Prostate gland (tissue), 2 donors: ENCODE measurements around the gene ATP2C2. TPM values are rescaled to one million over a fixed set of nuclear protein-coding genes. Genes with fewer than 3 reads are reported as not detected.
"Not testable (repeated sequence)": the region's sequence is repeated elsewhere in the genome, so short reads cannot be mapped to it uniquely, and the experiment has no call there.

Experiments used
- DNase-seq: peaks from one replicate; pipeline ENCODE4 v3.0.0-alpha.2; 2019; ENCODE audit warnings: low spot score
- H3K27ac ChIP-seq, 2 donors: fragments of 200-600 bp; sonication (generic); 2 replicates each; pipeline ENCODE4 v1.5.1; 2017 to 2019
- H3K27me3 ChIP-seq: fragments of 200-600 bp; sonication (generic); replicated peaks from 2 replicates; pipeline ENCODE4 v1.5.1; 2019; ENCODE audit not compliant: insufficient read depth
- H3K36me3 ChIP-seq, 2 donors: fragments of 200-600 bp; sonication (generic); 1 replicate in 1 of 2; 2 replicates in 1 of 2; pipeline versions ENCODE4 v1.5.1 to v1.8.1; 2017 to 2019
- H3K4me1 ChIP-seq: fragments of 200-600 bp; sonication (generic); replicated peaks from 2 replicates; pipeline ENCODE4 v1.5.1; 2019
- H3K4me3 ChIP-seq, 2 donors: fragments of 200-600 bp; sonication (generic); 2 replicates each; pipeline ENCODE4 v1.5.1; 2017 to 2019
- H3K9me3 ChIP-seq: fragments of 200-600 bp; sonication (generic); 2 replicates; pipeline ENCODE4 v1.5.1; 2017
- POLR2A ChIP-seq: fragments of 450-650 bp; IDR thresholded peaks from one replicate; pipeline ENCODE4 v1.6.1; 2016; ENCODE audit warnings: antibody characterized with exemption, mild to moderate bottlenecking
- POLR2AphosphoS5 ChIP-seq: sonication (generic); formaldehyde crosslinking; IDR thresholded peaks from one replicate; pipeline ENCODE4 v1.6.1; 2017; ENCODE audit warnings: antibody characterized with exemption
- WGBS: methylation state at CpG from one replicate; pipeline ENCODE4 v1.1.5; 2018; 5-methylcytosine and 5-hydroxymethylcytosine counted together
- intact Hi-C: fragments of 100-400 bp; cut with DNase I; formaldehyde crosslinking; loops from one replicate; pipeline ENCODE4 v1.14.2; 2022
- total RNA-seq, 2 donors: library from RNA; depleted of rRNA; stranded (reverse); fragments of >200 nt; gene quantifications; one replicate each; pipeline ENCODE4 v1.1.0, GENCODE V29; 2016
- TF ChIP-seq, protein P1 (sequence below), 4 experiments: fragments of 200-600 bp in 2 of 4; fragments of 450-650 bp in 2 of 4; sonication (generic) in 2 of 4; IDR thresholded peaks; 1 replicate in 3 of 4; 2 replicates in 1 of 4; pipeline ENCODE4 v1.5.1; 2016 to 2019; ENCODE audit warnings: antibody characterized with exemption in 4 of 4, mild to moderate bottlenecking in 2 of 4, moderate library complexity in 2 of 4

The ATP2C2 gene
- total RNA-seq, 2 donors from 2014 or later = 43.7 to 56.1 TPM

GRCh38 chr16:84449156-84450140 lies 81.1 kb downstream of the ATP2C2 start:
- Histone ChIP-seq H3K27ac (peak overlapping the region in 1 of 2 donors; percentile 62), H3K36me3 (no peaks in the 10 kb centered on the region), H3K4me1 (no peaks in the 10 kb centered on the region), H3K9me3 (no peaks in the 10 kb centered on the region), H3K4me3 (no peak overlapping the region), H3K27me3 (no peaks in the 10 kb centered on the region)
- TF ChIP-seq POLR2AphosphoS5 (peak; percentile 21), POLR2A (no peak)
- TF ChIP-seq, protein P1, sequence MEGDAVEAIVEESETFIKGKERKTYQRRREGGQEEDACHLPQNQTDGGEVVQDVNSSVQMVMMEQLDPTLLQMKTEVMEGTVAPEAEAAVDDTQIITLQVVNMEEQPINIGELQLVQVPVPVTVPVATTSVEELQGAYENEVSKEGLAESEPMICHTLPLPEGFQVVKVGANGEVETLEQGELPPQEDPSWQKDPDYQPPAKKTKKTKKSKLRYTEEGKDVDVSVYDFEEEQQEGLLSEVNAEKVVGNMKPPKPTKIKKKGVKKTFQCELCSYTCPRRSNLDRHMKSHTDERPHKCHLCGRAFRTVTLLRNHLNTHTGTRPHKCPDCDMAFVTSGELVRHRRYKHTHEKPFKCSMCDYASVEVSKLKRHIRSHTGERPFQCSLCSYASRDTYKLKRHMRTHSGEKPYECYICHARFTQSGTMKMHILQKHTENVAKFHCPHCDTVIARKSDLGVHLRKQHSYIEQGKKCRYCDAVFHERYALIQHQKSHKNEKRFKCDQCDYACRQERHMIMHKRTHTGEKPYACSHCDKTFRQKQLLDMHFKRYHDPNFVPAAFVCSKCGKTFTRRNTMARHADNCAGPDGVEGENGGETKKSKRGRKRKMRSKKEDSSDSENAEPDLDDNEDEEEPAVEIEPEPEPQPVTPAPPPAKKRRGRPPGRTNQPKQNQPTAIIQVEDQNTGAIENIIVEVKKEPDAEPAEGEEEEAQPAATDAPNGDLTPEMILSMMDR (IDR thresholded peaks at IDR 0.05) = no peak
- intact Hi-C loops = no loop called here
- WGBS = 77% methylated on average over 37 of the region's 38 CpGs
- DNase-seq = peak; percentile 29

- H3K4me3 ChIP-seq = no peak overlapping the region
- DNase-seq = no peak
- WGBS = 87% methylated on average over 11 of the region's 11 CpGs
- H3K36me3 ChIP-seq = no peaks in the 10 kb centered on the region
- no peaks in the 10 kb centered on the region for H3K27me3 ChIP-seq
- H3K9me3 ChIP-seq = no peaks in the 10 kb centered on the region
- TF ChIP-seq, protein P1 (IDR thresholded peaks at IDR 0.05) = no peak
- TF ChIP-seq POLR2AphosphoS5 (no peak), POLR2A (no peak)
- peak overlapping the region in 1 of 2 donors; percentile 62 for H3K27ac ChIP-seq
- no peaks in the 10 kb centered on the region for H3K4me1 ChIP-seq
- intact Hi-C loops = no loop called here
Measured at GRCh38 chr16:84450176-84450865, 82.0 kb downstream of the ATP2C2 start.

- H3K27ac ChIP-seq, DNase-seq, H3K4me1 ChIP-seq, H3K4me3 ChIP-seq, intact Hi-C loops, H3K36me3 ChIP-seq, H3K9me3 ChIP-seq, H3K27me3 ChIP-seq: not testable (repeated sequence)
- WGBS = 81% methylated on average over 9 of the region's 9 CpGs
Measured at GRCh38 chr16:84451010-84451676, 82.8 kb downstream of the ATP2C2 start.

GRCh38 chr16:84451781-84452180 lies 83.4 kb downstream of the ATP2C2 start:
- H3K4me1 ChIP-seq = no peaks in the 10 kb centered on the region
- DNase-seq = no peak
- WGBS = 84% methylated on average over 17 of the region's 17 CpGs
- no peak for TF ChIP-seq POLR2AphosphoS5
- TF ChIP-seq, protein P1 (IDR thresholded peaks at IDR 0.05) = no peak
- TF ChIP-seq POLR2A = no peak
- no peak overlapping the region for H3K4me3 ChIP-seq
- no peaks in the 10 kb centered on the region for H3K36me3 ChIP-seq
- no peak overlapping the region for H3K27ac ChIP-seq
- no peaks in the 10 kb centered on the region for H3K9me3 ChIP-seq
- intact Hi-C loops = no loop called here
- H3K27me3 ChIP-seq = no peaks in the 10 kb centered on the region
